Middle frontal gyrus (tissue), 1 donor: ENCODE data around the gene TBC1D16.

Experiments
- DNase-seq: peaks from one replicate; pipeline ENCODE4 v3.0.0-alpha.2; 2015; ENCODE audit warnings: low spot score; ENCODE audit errors: extremely low spot score

The TBC1D16 gene

DNA sequence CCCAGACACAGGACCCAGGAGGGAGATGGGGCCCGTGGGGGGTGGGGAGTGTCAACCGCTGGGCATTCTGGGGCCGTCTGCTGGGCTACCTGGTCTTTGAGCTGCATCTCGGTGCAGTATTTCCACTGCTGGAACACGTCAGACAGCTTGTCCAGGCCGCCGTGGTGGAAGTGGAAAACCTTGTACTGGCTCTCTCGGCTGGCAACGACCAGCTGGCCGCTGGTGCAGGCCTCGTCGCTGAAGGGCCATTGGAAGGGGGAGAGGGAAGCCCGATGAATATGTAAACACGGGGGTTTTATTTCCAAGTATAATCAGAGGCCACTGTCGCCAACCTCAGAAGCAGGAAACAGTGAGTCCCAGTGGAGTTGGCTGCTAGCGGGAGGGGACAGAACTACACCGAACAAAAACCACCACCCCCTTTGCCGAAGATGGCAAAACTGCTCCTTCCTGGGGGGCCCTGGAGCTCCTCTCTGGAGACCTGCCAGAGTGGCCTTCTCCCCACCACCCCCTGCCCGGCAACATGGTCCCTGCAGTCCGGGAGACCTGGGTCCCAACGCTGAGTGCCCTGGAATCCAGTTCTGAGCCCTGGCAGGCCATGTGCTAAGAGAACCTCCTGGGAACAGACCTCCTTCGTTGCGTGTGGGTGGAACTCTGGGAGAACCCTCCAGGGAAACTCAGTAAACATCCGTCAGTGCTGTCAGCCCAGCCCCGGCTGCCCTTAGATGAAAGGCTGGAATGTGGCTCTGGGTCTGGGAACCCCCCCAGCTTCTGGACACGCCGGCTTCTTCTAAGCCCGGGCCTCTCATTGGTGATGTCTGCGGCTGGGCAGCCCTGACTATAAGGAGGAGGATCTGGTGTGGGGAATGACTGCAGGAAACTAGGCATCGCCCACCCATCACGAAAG is 84.1 kb downstream of the TBC1D16 start:
- DNase-seq, result peak; percentile 20

DNA sequence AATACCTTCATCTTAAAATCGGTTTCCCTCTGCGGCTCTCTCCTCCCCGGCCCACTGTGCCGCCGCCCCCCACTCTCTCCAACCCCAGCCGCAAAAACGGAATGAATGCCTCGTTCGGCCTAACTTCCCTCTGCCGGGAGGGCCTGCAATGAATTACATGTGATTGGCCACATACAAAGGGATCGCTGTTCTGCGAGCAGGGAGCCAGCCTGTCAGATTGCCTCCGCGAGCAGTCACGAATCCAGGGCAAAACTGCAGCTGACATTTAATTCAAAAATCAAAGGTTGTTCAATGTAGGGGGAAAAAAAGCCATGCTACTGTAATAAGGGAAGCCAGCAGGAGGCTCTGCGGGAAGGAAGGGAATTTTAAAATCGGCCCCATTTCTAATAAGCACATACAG is 84.9 kb downstream of the TBC1D16 start:
- peak; percentile 29 for DNase-seq

DNA sequence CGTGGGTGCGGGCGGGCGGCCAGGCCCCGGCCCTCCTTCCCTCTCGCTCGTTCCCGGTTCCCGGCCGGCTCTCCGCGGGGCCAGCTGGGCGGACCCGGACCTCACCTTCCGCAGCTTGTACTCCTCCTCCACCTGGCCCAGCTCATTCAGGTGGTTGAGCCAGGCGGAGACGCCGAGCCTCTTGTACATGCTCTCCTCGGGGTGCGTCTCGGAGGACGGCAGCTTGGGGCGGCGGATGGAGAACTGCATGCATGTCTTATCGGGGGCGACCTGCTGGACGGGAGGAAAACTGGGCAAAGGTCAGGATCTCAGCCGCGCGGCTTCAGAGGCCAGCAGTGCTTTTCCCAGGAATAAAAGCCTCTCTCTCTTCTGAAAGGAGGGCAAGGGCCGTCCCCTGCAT is 85.4 kb downstream of the TBC1D16 start:
- no peak for DNase-seq

- no peak for DNase-seq
Measured at GRCh38 chr17:79949656-79950209, 85.9 kb downstream of the TBC1D16 start.

DNA sequence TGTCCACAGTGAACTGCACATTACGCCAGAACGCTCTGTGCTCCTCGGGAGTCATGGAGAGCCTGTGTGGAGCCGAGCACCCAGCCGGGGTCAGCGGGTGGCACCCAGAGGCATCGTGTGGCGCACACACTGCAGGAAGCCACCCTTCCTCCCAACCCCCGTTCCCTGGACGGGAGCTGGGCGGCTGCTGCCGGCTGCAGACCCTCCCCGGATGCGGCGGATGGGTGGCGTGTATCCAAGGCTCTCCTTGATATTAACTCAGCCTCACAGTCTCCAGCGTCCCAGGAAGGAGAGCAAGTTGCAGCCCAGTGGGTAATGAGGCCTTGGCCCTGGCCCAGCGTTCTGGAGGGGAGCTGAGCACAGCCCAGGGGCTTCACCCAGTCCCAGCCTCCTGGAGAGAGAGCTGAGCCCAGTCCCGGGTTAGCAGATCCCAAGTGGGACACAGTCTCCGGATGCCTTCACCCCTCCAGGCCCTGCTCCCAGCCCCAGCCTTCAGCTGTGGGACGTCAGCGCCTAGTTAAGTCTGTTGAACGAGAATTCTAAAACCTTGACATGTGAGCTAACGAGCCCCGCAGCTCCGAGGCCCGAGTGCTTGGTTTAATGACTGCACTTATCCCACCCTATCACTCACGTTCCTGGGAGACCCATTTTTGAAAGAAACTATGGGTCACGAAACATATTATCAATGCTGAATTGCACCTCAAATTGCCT is 86.6 kb downstream of the TBC1D16 start:
- no peak for DNase-seq

DNA sequence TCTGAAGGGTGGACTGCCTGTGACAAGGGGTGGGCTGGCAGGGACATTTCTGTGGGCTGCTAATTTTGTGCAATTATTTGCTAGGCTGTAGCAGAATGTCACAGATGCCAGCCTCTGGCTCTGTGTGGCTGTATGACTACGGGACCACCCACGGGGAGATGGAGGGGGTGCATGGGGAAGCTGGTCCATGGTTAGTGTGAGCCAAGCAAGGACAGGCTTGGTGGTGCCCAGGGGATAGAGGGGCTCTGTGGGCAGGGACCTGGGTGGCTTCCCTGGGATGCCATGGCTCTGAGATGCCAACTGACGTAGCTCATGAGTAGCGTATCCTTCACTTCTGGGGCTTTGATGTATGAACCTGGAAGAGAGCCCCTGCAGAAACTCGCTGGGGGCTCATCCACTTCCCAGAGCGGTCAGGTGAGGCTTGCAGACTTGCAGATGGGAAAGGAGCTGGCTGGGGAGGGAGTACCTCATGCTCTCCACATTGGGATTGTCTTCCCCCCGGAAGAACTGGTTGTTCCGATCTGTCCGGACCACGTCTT is 87.2 kb downstream of the TBC1D16 start:
- DNase-seq, result no peak

- no peak for DNase-seq
Measured at GRCh38 chr17:79947351-79948031, 88.2 kb downstream of the TBC1D16 start.

DNA sequence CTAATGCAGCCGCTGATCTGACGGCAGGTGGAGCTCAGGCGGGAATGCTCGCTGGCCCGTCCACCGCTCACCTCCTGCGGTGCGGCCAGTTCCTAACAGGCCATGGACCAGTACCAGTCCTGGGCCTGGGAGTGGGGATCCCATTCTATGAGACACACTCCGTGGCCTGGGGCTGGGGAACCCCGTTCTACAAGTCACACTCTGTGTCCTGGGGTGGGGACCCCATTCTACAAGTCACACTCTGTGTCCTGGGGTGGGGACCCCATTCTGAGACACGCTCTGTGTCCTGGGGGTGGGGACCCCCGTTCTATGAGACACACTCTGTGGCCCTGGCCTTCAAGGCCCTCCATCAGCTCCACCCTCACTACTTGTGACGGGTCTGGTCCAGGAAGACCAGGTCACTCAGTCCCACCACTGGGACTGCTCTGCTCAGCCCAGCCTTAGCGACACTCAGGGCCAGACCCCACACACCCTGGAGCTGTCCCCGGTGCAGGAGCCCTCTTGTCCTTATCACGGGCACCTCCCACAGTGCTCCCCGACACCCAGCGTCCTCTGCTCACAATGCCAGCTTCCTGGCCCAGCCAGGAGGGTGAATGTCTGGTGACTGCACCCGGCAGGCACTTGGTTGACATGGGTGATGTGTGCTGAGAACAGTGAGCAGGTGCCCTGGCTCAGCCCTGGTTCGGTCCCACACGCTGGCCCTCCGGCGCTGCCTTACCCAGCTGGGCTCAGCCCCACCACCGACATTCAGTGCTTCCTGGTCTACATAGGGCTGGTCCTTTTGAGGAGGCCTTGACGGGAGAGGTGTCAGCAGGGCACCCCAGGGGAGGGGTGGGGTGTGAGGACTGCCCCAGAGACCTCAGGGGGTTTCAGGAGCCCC is 89.1 kb downstream of the TBC1D16 start:
- no peak for DNase-seq

DNA sequence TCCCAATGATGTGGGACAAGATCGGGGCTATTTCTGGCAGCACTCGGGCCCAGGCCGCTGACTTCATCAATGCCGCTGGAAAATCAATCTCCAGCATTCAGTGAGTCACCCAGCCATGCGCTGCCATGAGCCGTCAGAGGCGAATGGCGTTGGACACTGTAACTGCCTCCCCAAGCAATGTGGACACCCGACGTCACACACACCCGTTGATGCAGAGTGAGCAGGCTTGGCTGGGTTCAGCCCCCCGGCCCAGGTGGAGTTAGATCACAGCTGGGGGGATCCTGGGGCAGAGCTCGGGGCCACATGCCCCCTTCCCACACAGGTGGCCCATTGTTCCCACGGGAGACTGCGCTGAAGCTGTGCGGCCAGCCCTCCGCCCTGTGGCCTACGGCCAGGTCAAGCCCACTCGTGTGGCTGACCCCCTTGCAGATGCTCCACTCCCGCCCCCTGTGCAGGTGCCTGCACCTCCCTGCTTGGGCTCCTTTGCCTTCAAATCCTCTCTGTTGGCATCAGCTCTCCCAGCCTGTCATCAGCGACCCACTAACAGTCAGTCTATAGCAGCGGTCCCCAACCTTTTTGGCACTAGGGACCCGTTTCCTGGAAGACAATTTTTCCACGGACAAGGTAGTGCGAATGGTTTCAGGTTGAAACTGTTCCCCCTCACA is 89.9 kb downstream of the TBC1D16 start:
- DNase-seq, result no peak

GRCh38 chr17:79944821-79945391 is 90.8 kb downstream of the TBC1D16 start:
- no peak for DNase-seq

GRCh38 chr17:79944251-79944812 is 91.3 kb downstream of the TBC1D16 start:
- no peak for DNase-seq

DNA sequence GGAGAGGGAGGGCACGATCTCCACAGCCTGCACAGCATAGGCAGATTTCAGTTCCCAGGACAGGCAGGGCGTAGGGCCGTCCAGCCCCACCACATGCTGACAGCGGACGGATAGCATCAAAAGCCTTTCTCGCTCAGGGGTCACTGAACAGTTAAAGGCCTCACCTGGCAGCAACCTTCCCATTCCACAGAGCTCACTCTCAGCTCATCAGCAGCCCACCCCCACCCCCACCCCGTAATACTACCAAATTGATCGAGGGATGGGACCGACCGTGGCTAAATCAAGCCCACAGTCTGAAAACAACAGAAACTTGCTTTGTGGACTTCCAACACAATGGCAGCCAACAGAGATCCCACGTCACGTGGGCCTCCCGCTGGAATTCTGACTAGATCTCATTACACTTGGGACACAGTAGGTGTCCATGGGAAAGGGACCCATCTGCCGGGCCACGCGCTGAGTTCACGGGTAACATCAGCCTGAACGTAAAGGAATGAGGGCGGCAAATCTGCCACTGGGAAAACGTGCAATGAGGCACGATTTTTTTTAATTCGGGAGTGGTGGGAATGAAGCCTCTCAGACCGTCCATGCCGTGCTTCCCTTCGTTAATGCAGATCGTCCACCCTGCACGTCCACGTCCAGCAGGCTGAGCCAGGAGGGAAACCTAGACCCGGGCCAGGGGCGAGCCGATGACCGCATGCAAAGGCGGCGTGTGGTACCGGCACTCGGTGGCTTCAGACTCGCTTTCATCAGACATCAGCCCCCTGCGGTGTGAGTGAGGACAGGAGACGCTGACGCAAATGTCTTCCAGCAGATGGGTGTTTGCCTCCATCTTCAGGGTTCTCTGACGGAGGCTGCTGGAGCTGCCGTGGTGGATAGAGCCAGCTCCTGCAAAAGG is 92.1 kb downstream of the TBC1D16 start:
- no peak for DNase-seq

DNA sequence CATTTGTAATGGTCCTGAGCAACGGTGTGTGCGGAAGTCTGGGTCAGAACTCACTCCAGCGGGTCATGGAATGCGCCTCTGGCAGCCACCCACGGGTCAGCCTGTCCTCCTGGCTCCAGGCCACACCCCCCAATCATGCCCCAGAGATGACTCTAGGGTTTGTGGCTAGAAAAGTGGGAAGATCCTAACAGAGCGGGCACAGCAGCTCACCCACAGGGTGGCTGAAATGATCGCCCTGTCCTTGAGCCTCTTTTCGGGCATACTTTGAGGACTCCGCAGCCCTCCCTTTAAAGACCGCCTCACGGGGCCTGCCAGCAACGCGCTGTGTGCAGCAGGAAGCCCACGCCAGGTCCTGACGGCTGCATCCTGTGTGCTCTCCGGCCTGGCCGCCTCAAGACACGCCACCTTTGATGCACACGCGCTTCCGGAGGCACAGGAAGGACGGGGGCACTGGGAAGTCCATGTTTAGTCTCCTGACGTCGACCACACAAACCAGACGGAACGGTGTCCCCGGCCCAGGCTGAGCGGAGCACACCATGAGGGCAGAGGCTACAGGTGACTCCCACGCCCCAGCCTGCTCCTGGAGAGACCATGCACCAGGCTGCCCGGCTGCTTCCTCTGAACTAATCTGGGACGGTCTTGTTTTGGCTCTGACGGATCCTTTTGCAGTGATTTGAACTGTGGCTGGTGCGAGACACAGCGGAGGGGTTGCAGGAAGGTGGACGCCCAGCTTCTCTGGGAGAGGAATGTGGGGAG is 92.9 kb downstream of the TBC1D16 start:
- DNase-seq, result no peak

DNA sequence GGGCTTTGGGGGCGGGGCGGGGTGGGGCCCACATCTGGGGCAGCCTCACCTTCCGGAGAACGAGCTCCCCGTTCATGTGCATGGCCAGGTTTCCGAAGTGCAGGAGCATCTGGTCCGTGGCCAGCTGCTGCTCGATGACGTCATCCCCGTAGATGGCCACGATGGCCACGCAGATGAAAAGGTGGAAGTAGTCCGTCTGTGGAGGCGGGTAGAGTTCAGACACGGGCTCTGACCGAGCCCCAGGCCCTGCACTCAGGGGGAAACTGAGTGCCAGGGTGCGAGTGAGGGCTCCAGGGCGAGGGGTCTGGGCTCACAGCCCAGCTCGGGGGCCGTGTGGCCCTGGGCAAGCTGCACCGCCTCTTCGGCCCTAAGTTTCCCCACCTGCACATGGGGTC is 93.7 kb downstream of the TBC1D16 start:
- DNase-seq, result no peak

DNA sequence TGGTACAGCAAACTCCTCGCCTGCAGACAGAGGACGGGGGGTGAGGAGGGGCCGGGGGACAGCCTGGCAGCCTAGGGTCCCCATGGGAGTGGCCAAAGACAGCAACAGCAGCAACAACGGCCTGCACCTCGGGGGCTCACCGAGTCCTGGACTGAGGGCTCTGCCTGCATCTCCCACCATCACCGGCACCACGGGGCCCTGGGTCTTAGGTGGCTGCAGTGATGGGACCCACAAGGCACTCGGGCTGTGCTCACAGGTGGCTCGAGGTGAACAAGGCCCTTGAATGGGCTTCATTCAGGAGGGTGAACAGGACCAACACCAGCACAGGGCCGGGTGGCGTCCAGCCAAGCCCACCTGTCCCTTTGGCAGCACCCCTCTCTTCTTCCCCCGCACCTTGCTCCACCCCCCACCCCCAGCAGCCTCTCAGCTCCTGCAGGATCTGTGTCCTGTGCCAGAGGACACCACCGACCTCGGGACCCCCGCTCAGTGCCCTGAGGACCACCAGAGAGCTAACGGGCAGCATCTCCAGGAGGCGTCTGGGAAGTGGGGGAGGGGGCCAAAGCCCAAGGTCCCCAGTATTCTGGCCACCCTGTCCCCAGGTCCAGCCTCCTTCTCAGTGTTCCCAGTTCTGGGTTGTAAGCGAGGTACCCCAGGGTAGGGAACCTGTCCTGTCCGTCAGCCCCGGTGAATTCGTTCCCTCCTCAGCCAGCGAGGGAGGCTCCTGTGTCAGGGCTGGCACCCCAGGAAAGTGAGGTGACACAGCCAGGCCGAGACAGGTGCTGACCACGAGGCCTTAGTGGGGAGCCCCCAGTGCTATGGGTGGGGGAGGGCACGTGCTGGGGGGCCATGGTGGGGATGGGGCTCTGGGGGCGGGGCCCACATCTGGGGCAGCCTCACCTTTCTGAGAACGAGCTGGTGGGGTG is 94.3 kb downstream of the TBC1D16 start:
- no peak for DNase-seq

- DNase-seq, result no peak
Measured at GRCh38 chr17:79940459-79941087, 95.1 kb downstream of the TBC1D16 start.
